ENCODE results near the gene OR2AG1.

- TF ChIP-seq CTCF (conservative IDR thresholded peaks at IDR 0.05), result no peak
- TF ChIP-seq ZFX (IDR thresholded peaks at IDR 0.05), result no peak
Observed at GRCh38 chr11:6738590-6738989, 44.2 kb upstream of the OR2AG1 start.
